GM12878 (cell line): ENCODE data around the gene SPPL3. TPM values are rescaled to one million over a fixed set of nuclear protein-coding genes. Genes with fewer than 3 reads are reported as not detected.
A peak's percentile ranks its signal among the peaks of the same experiment; 100 is the strongest.

Source experiments
- ATAC-seq: fragments of 200-7000 bp; cut with Tn5 transposase; 3 replicates; pipeline ENCODE4 v1.9.1; 2020; ENCODE audit warnings: mild to moderate bottlenecking, moderate library complexity
- BruUV-seq: library from RNA; stranded (reverse); fragments of 400-500 nt; replicated peaks from 2 replicates; lab custom pipeline; 2021; lab: Mats Ljungman, UMichigan
- CTCF ChIA-PET: fragments of 300-600 bp; sonication (Branson Sonifier 250); formaldehyde crosslinking; extraction: SDS; loops from one replicate; lab custom pipeline; 2021; ENCODE audit warnings: inconsistent platforms; lab: Yijun Ruan, JAX
- POLR2A ChIA-PET: fragments of 350-600 bp; formaldehyde crosslinking; extraction: SDS; loops from one replicate; lab custom pipeline; 2021; ENCODE audit warnings: inconsistent platforms; lab: Charles Lee
- RAD21 ChIA-PET: fragments of 300-600 bp; sonication (Branson Sonifier 250); formaldehyde crosslinking; loops from one replicate; lab custom pipeline; 2023; ENCODE audit warnings: antibody characterized with exemption; ENCODE audit not compliant: unreplicated experiment; lab: Charles Lee
- SMC1A ChIA-PET: fragments of 300-600 bp; sonication (Branson Sonifier 250); formaldehyde crosslinking; loops from one replicate; lab custom pipeline; 2023; ENCODE audit not compliant: unreplicated experiment, uncharacterized antibody; lab: Charles Lee
- DNase-seq: peaks from one replicate; pipeline ENCODE4 v3.0.0-alpha.2; 2011; ENCODE audit warnings: low read depth, low spot score
- FAIRE-seq: peaks from 3 replicates; lab custom pipeline; 2011; peaks lifted over from hg19 to GRCh38; lab: Jason Lieb, UNC
- H2AFZ ChIP-seq: 2 replicates; pipeline ENCODE4 v1.6.0; 2011; ENCODE audit warnings: low read depth, low read length, control low read depth; ENCODE audit not compliant: control insufficient read depth
- H3K27ac ChIP-seq: 2 replicates; pipeline ENCODE4 v1.5.1; 2011; ENCODE audit warnings: control low read depth; ENCODE audit not compliant: control insufficient read depth, insufficient read depth
- H3K27me3 ChIP-seq, 2 experiments: replicated peaks in 1 of 2; 2 replicates each; pipeline versions ENCODE4 v1.6.0 to v1.6.1; 2011; ENCODE audit warnings: low read length in 1 of 2; ENCODE audit not compliant: control insufficient read depth in 2 of 2, insufficient read depth in 2 of 2
- H3K36me3 ChIP-seq, 2 experiments: 2 replicates each; pipeline ENCODE4 v1.5.1; 2011; ENCODE audit warnings: low read length in 1 of 2; ENCODE audit not compliant: control insufficient read depth in 2 of 2, insufficient read depth in 2 of 2
- H3K4me1 ChIP-seq: 2 replicates; pipeline ENCODE4 v1.6.1; 2011; ENCODE audit warnings: mild to moderate bottlenecking, low read length, moderate library complexity, mixed read lengths; ENCODE audit not compliant: control insufficient read depth, insufficient read depth
- H3K4me2 ChIP-seq: 2 replicates; pipeline ENCODE4 v1.6.0; 2011; ENCODE audit warnings: control low read depth; ENCODE audit not compliant: control insufficient read depth, insufficient read depth
- H3K4me3 ChIP-seq: fragments of 200-600 bp; sonication (generic); 2 replicates; pipeline ENCODE4 v1.5.1; 2016
- H3K79me2 ChIP-seq: 2 replicates; pipeline ENCODE4 v1.6.0; 2011; ENCODE audit warnings: low read length; ENCODE audit not compliant: control insufficient read depth, insufficient read depth
- H3K9ac ChIP-seq: 2 replicates; pipeline ENCODE4 v1.8.0; 2011; ENCODE audit warnings: low read length, control low read depth, mixed read lengths; ENCODE audit not compliant: control insufficient read depth, insufficient read depth
- H3K9me3 ChIP-seq: replicated peaks from 3 replicates; pipeline ENCODE4 v1.5.1; 2011; ENCODE audit warnings: mild to moderate bottlenecking, low read length; ENCODE audit not compliant: control insufficient read depth, insufficient read depth
- H4K20me1 ChIP-seq: 2 replicates; pipeline ENCODE4 v1.6.0; 2011; ENCODE audit not compliant: control insufficient read depth, insufficient read depth
- ATF7 ChIP-seq: fragments of 450-650 bp; IDR thresholded peaks from 2 replicates; pipeline ENCODE4 v1.6.1; 2016; ENCODE audit warnings: low read depth, mild to moderate bottlenecking
- BMI1 ChIP-seq: fragments of 450-650 bp; IDR thresholded peaks from 2 replicates; pipeline ENCODE4 v1.6.1; 2016; ENCODE audit warnings: mild to moderate bottlenecking, moderate library complexity, borderline replicate concordance
- CHD4 ChIP-seq: fragments of 200-600 bp; sonication (generic); IDR thresholded peaks from 2 replicates; pipeline ENCODE4 v1.6.1; 2016; ENCODE audit warnings: mild to moderate bottlenecking
- JUNB ChIP-seq: IDR thresholded peaks from 2 replicates; pipeline ENCODE4 v1.6.1; 2016; ENCODE audit warnings: antibody characterized with exemption, mild to moderate bottlenecking
- KLF5 ChIP-seq: fragments of 450-650 bp; IDR thresholded peaks from 2 replicates; pipeline ENCODE4 v1.6.1; 2014; ENCODE audit warnings: mild to moderate bottlenecking; ENCODE audit not compliant: partially characterized antibody
- SP1 ChIP-seq: IDR thresholded peaks from one replicate; pipeline ENCODE4 v1.6.1; 2011; ENCODE audit warnings: low read depth, low read length
- STAT1 ChIP-seq: fragments of 450-650 bp; conservative IDR thresholded peaks from 2 replicates; pipeline ENCODE4 v1.6.1; 2014; ENCODE audit warnings: antibody characterized with exemption, mild to moderate bottlenecking
- TCF3 ChIP-seq: IDR thresholded peaks from 2 replicates; pipeline ENCODE4 v1.6.1; 2012; ENCODE audit warnings: low read depth, mild to moderate bottlenecking, low read length, borderline replicate concordance; ENCODE audit not compliant: insufficient read depth
- TCF7 ChIP-seq: IDR thresholded peaks from 2 replicates; pipeline ENCODE4 v1.6.1; 2014; ENCODE audit warnings: antibody characterized with exemption, borderline replicate concordance
- ZNF207 ChIP-seq: fragments of 450-650 bp; IDR thresholded peaks from 2 replicates; pipeline ENCODE4 v1.6.1; 2014; ENCODE audit warnings: antibody characterized with exemption, mild to moderate bottlenecking, borderline replicate concordance
- ZNF384 ChIP-seq: IDR thresholded peaks from 2 replicates; pipeline ENCODE4 v1.6.1; 2012; ENCODE audit warnings: low read depth, mild to moderate bottlenecking, low read length, improper control_type of control experiment, borderline replicate concordance
- WGBS: methylation state at CpG from one replicate; pipeline ENCODE4 v1.1.6; 2016; ENCODE audit warnings: low lambda C conversion rate; ENCODE audit not compliant: insufficient replicate concordance, insufficient coverage; ENCODE audit errors: missing lambda C conversion rate; 5-methylcytosine and 5-hydroxymethylcytosine counted together
- in situ Hi-C: fragments of 300-500 bp; cut with MboI; formaldehyde crosslinking; loops from 9 replicates; pipeline ENCODE4 v1.14.3; 2018; ENCODE audit warnings: mixed read lengths
- intact Hi-C: fragments of 100-400 bp; cut with micrococcal nuclease; formaldehyde crosslinking; loops from one replicate; pipeline ENCODE4 v1.14.2; 2022; ENCODE audit not compliant: unreplicated experiment
- polyA plus RNA-seq, 11 experiments: library from polyadenylated mRNA; depleted of rRNA in 4 of 11; unstranded in 6 of 11; stranded (reverse) in 5 of 11; fragments of >200 nt; fragmentation: Nextera tagmentation in 4 of 11; fragmentation: Illumina TruSeq in 1 of 11; extraction: Ambion mirVana in 4 of 11; extraction: Trizol in 1 of 11; gene quantifications; 1 replicate in 1 of 11; 2 replicates in 10 of 11; pipeline versions ENCODE4 v1.2.1 to v1.2.3, GENCODE V29; 2011 to 2016; ENCODE audit warnings: inconsistent platforms in 2 of 11, missing spikeins in 2 of 11, low read depth in 1 of 11
- total RNA-seq, 4 experiments: library from RNA; depleted of rRNA in 3 of 4; stranded (reverse); fragments of >200 nt in 3 of 4; fragmentation: Illumina TruSeq in 1 of 4; extraction: Trizol in 1 of 4; gene quantifications; 2 replicates each; pipeline versions ENCODE4 v1.2.1 to v1.2.3, GENCODE V29; 2013 to 2021
- TF ChIP-seq, protein P1 (sequence below): fragments of 450-650 bp; IDR thresholded peaks from 2 replicates; pipeline ENCODE4 v1.6.1; 2014; ENCODE audit warnings: mild to moderate bottlenecking
- TF ChIP-seq, protein P2 (sequence below): fragments of 450-650 bp; IDR thresholded peaks from 2 replicates; pipeline ENCODE4 v1.6.1; 2016; ENCODE audit warnings: mild to moderate bottlenecking
- TF ChIP-seq, protein P3 (sequence below): IDR thresholded peaks from 2 replicates; pipeline ENCODE4 v1.6.1; 2011; ENCODE audit warnings: borderline replicate concordance, low read depth, mild to moderate bottlenecking, moderate library complexity, mixed read lengths, low read length; ENCODE audit not compliant: insufficient read depth; ENCODE audit errors: extremely low read length
- TF ChIP-seq, protein P4 (sequence below): fragments of 450-650 bp; IDR thresholded peaks from 2 replicates; pipeline ENCODE4 v1.6.1; 2016; ENCODE audit warnings: mild to moderate bottlenecking

SPPL3 gene
- total and polyA plus RNA-seq, 10 of the 15 experiments (the other 5 are each of a cell fraction or from before 2014, with no cell fraction given), result 4.3 to 45.5 (median 11.7) TPM

DNA sequence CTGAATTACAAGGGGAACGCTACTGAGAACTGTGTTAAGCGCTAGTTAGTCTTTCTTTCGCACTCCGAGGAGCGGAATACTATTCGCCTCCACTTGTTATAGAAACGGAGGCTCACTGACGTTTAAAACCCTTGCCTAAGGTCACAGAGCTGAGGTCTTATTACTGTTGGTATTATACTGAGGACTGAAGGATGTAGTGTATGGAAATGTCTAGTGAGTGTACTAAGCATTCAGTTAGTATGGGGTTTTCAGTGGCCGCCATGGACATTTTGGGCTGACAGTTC lies 177.7 kb downstream of the SPPL3 start:
- peaks cover 17% of the 10 kb centered on the region for H3K4me1 ChIP-seq
- ChIA-PET CTCF (no interaction called here), RAD21 (no interaction called here), SMC1A (no interaction called here), POLR2A (no interaction called here)
- no peak for FAIRE-seq
- peak overlapping the region; percentile 88 for H2AFZ ChIP-seq
- peaks cover 3 to 5% of the 10 kb centered on the region in 2 experiments; a peak in 3 of 4 replicates for H3K36me3 ChIP-seq
- H3K27ac ChIP-seq, result no peak overlapping the region
- H3K9ac ChIP-seq, result no peak overlapping the region; the same call in 1 of the 2 replicates
- H3K9me3 ChIP-seq, result no peaks in the 10 kb centered on the region
- no peaks in the 10 kb centered on the region for H3K27me3 ChIP-seq
- peak overlapping the region; percentile 59 for H3K4me3 ChIP-seq
- TF ChIP-seq CHD4, result no peak
- TF ChIP-seq ATF7, result no peak
- TF ChIP-seq TCF7, result no peak
- TF ChIP-seq ZNF384, result no peak
- TF ChIP-seq, protein P1, sequence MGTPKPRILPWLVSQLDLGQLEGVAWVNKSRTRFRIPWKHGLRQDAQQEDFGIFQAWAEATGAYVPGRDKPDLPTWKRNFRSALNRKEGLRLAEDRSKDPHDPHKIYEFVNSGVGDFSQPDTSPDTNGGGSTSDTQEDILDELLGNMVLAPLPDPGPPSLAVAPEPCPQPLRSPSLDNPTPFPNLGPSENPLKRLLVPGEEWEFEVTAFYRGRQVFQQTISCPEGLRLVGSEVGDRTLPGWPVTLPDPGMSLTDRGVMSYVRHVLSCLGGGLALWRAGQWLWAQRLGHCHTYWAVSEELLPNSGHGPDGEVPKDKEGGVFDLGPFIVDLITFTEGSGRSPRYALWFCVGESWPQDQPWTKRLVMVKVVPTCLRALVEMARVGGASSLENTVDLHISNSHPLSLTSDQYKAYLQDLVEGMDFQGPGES, result no peak
- TF ChIP-seq, protein P2, sequence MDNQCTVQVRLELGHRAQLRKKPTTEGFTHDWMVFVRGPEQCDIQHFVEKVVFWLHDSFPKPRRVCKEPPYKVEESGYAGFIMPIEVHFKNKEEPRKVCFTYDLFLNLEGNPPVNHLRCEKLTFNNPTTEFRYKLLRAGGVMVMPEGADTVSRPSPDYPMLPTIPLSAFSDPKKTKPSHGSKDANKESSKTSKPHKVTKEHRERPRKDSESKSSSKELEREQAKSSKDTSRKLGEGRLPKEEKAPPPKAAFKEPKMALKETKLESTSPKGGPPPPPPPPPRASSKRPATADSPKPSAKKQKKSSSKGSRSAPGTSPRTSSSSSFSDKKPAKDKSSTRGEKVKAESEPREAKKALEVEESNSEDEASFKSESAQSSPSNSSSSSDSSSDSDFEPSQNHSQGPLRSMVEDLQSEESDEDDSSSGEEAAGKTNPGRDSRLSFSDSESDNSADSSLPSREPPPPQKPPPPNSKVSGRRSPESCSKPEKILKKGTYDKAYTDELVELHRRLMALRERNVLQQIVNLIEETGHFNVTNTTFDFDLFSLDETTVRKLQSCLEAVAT, result no peak
- no peak for TF ChIP-seq ZNF207
- TF ChIP-seq, protein P3, sequence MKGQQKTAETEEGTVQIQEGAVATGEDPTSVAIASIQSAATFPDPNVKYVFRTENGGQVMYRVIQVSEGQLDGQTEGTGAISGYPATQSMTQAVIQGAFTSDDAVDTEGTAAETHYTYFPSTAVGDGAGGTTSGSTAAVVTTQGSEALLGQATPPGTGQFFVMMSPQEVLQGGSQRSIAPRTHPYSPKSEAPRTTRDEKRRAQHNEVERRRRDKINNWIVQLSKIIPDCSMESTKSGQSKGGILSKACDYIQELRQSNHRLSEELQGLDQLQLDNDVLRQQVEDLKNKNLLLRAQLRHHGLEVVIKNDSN, result no peak
- TF ChIP-seq, protein P4, sequence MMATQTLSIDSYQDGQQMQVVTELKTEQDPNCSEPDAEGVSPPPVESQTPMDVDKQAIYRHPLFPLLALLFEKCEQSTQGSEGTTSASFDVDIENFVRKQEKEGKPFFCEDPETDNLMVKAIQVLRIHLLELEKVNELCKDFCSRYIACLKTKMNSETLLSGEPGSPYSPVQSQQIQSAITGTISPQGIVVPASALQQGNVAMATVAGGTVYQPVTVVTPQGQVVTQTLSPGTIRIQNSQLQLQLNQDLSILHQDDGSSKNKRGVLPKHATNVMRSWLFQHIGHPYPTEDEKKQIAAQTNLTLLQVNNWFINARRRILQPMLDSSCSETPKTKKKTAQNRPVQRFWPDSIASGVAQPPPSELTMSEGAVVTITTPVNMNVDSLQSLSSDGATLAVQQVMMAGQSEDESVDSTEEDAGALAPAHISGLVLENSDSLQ, result no peak
- no peak for TF ChIP-seq STAT1
- no peak for TF ChIP-seq KLF5
- no peak for TF ChIP-seq JUNB
- TF ChIP-seq SP1, result no peak
- TF ChIP-seq BMI1, result no peak
- TF ChIP-seq TCF3, result no peak
- no TSS peak for BruUV-seq
- in situ Hi-C loops (no loop called here), intact Hi-C loops (no loop called here)
- DNase-seq, result no peak
- no peaks in the 10 kb centered on the region for H4K20me1 ChIP-seq
- 91% methylated on average over 9 of the region's 9 CpGs for WGBS
- no peak for ATAC-seq
- H3K4me2 ChIP-seq, result peak overlapping the region; percentile 53
- no peaks in the 10 kb centered on the region; the same call in 1 of the 2 replicates for H3K79me2 ChIP-seq
